ENCODE data around the gene CCDC18. TPM values are rescaled to one million over a fixed set of nuclear protein-coding genes. Genes with fewer than 3 reads are reported as not detected.
"Not testable (repeated sequence)": the region's sequence is repeated elsewhere in the genome, so short reads cannot be mapped to it uniquely, and the experiment has no call there.

Gene CCDC18
- total and polyA plus RNA-seq, 10 donors = 9.0 to 18.2 (median 11.2) TPM

DNA sequence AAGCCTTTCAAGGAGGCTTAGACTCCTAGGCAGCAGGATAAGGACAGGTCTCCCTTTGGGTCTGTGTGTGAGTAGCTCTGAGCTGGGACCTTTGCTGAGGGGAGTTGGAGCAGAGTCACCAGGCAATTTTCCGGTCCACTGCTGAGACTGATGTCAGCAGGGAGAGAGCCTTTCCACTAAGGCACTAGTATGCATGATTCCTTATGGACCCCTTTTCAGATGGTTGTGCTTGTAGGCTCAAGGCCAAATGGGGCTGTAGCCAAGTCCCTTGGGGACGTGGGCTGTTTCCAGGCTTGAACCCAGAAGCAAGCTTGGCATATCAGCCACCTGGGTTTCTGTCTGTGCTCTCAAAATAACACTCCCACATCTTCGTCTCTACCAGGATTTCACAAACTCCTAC is 73.0 kb downstream of the CCDC18 start:
- TF ChIP-seq, protein P1, sequence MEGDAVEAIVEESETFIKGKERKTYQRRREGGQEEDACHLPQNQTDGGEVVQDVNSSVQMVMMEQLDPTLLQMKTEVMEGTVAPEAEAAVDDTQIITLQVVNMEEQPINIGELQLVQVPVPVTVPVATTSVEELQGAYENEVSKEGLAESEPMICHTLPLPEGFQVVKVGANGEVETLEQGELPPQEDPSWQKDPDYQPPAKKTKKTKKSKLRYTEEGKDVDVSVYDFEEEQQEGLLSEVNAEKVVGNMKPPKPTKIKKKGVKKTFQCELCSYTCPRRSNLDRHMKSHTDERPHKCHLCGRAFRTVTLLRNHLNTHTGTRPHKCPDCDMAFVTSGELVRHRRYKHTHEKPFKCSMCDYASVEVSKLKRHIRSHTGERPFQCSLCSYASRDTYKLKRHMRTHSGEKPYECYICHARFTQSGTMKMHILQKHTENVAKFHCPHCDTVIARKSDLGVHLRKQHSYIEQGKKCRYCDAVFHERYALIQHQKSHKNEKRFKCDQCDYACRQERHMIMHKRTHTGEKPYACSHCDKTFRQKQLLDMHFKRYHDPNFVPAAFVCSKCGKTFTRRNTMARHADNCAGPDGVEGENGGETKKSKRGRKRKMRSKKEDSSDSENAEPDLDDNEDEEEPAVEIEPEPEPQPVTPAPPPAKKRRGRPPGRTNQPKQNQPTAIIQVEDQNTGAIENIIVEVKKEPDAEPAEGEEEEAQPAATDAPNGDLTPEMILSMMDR (IDR thresholded peaks at IDR 0.05 in 8 of 11, conservative IDR thresholded peaks at IDR 0.05 in 3 of 11) = no peak
- no peak for TF ChIP-seq POLR2AphosphoS5 (IDR thresholded peaks at IDR 0.05)
- no peak for TF ChIP-seq POLR2A (IDR thresholded peaks at IDR 0.05)
- Histone ChIP-seq H3K36me3 (peaks cover 0 to 66% (median 3%) of the 10 kb centered on the region in 6 donors), H3K27me3 (replicated peaks in 1 of 7) (no peaks in the 10 kb centered on the region), H3K9me3 (peaks cover 0 to 32% (median 21%) of the 10 kb centered on the region in 8 donors), H3K4me3 (no peak overlapping the region), H3K27ac (no peak overlapping the region), H3K4me1 (no peaks in the 10 kb centered on the region)
- DNase-seq = no peak
- 81 to 93% (median 87%) methylated on average over 3 of the region's 3 CpGs for WGBS, 5 donors
- intact Hi-C loops (cut with DNase I; ENCODE audit: low total_unique reads) = no loop called here

DNA sequence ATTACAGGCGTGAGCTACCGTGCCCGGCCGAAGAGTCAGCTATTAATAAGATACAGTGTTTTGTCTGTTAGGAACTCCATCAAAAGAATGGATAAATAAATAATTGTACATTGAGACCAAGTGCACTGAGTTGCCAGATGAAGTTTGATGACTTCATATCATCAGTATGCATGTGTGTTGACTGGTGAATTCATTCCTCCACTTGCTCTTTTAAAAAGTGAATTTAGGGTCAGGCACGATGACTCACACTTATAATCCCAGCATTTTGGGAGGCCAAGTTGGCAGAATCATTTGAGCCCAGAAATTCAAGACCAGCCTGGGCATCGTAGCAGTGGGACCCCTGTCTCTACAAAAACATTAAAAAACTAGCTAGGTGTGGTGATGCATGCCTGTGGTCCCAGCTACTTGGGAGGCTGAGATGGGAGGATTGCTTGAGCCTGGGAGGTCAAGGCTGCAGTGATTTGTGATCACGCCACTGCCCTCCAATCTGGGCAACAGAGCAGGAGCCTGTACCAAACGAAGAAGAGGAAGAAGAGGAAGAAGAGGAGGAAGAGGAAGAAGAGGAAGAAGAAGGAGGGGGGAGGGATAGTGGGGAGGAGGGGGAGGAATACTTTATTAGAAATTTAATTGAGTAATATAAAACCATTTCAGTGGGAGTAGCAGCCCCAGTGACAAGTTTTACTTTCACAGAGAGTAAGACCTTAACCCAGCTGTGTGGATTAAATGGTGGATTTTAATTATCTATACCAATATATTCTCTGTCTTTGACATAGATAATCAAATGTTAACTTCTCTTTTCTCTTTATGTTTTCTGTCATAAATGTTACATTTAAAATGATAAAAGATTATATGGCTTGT is 74.9 kb downstream of the CCDC18 start:
- no peak for TF ChIP-seq POLR2AphosphoS5 (IDR thresholded peaks at IDR 0.05)
- TF ChIP-seq, protein P1 (IDR thresholded peaks at IDR 0.05 in 8 of 11, conservative IDR thresholded peaks at IDR 0.05 in 3 of 11) = no peak

DNA sequence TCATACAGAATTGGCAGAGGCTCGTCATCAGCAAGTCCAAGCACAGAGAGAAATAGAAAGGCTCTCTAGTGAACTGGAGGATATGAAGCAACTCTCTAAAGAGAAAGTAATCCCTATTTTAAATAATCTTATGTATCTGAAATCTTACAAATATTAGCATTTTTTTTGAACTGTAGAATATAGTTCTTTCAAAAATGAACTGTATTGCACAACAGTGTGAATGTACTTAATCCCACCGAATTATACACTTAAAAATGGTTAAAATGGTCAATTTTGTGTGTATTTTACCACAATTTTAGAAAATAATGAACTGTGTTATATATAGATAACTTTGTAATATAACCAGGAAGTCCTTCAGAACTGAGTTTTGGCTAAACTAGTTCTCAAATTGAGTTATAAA is 75.9 kb downstream of the CCDC18 start:
- no peak for TF ChIP-seq POLR2AphosphoS5 (IDR thresholded peaks at IDR 0.05)
- TF ChIP-seq, protein P1 (IDR thresholded peaks at IDR 0.05 in 8 of 11, conservative IDR thresholded peaks at IDR 0.05 in 3 of 11) = no peak
- no peak for TF ChIP-seq POLR2A (IDR thresholded peaks at IDR 0.05)
- Histone ChIP-seq H3K27me3 (replicated peaks in 1 of 7) (no peaks in the 10 kb centered on the region), H3K4me3 (no peak overlapping the region), H3K36me3 (peaks cover 0 to 81% (median 7%) of the 10 kb centered on the region in 6 donors), H3K9me3 (peaks cover 0 to 31% (median 22%) of the 10 kb centered on the region in 8 donors), H3K27ac (no peak overlapping the region), H3K4me1 (no peaks in the 10 kb centered on the region)
- intact Hi-C loops (cut with DNase I; ENCODE audit: low total_unique reads) = no loop called here
- DNase-seq = no peak
- 88 to 97% (median 92%) methylated on average over 2 of the region's 2 CpGs for WGBS, 5 donors

More for the DNA sequence above, 74.9 kb downstream of the CCDC18 start:
- peaks cover 0 to 76% (median 7%) of the 10 kb centered on the region in 6 donors for H3K36me3 ChIP-seq
- intact Hi-C loops (cut with DNase I; ENCODE audit: low total_unique reads) = no loop called here
- no peak overlapping the region for H3K4me3 ChIP-seq
- DNase-seq = no peak
- H3K9me3 ChIP-seq = peaks cover 0 to 31% (median 21%) of the 10 kb centered on the region in 8 donors
- no peaks in the 10 kb centered on the region for H3K27me3 ChIP-seq (replicated peaks in 1 of 7)
- no peak overlapping the region for H3K27ac ChIP-seq
- no peaks in the 10 kb centered on the region for H3K4me1 ChIP-seq
- whole genome bisulfite sequencing, 5 donors = 85 to 94% (median 91%) methylated on average over 8 of the region's 8 CpGs

DNA sequence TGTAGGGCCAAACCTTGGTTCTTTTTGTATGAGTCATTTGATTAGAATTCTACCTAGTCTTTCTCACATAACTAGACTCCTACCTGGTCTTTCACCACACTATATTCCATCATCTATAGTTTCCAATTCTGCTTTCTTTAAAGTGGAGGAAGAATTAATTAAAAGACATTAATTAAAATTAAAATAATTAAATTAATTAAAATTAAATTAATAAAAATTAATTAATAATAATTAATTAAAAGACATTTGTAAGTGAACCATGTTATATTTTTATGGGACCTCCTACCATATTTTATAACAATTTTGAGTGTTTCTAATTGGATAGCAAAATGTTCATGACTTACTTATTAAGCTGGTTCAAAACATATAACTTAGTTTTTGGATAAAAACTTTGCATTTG is 77.4 kb downstream of the CCDC18 start:
- Histone ChIP-seq H3K4me3 (no peak overlapping the region), H3K27me3 (replicated peaks in 1 of 7) (no peaks in the 10 kb centered on the region), H3K27ac (no peak overlapping the region), H3K4me1 (no peaks in the 10 kb centered on the region), H3K9me3 (peaks cover 4 to 31% (median 22%) of the 10 kb centered on the region in 8 donors), H3K36me3 (peaks cover 0 to 81% (median 14%) of the 10 kb centered on the region in 6 donors)
- no peak for DNase-seq
- intact Hi-C loops (cut with DNase I; ENCODE audit: low total_unique reads) = no loop called here
- TF ChIP-seq, protein P1 (IDR thresholded peaks at IDR 0.05 in 8 of 11, conservative IDR thresholded peaks at IDR 0.05 in 3 of 11) = no peak
- TF ChIP-seq POLR2AphosphoS5 (IDR thresholded peaks at IDR 0.05) (no peak), POLR2A (IDR thresholded peaks at IDR 0.05) (no peak)

DNA sequence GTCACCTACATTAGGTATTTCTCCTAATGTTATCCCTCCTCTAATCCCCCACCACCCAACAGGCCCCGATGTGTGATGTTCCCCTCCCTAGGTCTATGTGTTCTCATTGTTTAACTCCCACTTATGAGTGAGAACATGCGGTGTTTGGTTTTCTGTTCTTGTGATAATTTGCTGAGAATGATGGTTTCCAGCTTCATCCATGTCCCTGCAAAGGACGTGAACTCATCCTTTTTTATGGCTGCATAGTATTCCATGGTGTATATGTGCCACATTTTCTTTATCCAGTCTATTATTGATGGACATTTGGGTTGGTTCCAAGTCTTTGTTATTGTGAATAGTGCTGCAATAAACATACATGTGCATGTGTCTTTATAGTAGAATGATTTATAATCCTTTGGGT is 80.2 kb downstream of the CCDC18 start:
- H3K4me1 ChIP-seq; intact Hi-C loops (cut with DNase I; ENCODE audit: low total_unique reads); DNase-seq; H3K4me3 ChIP-seq; H3K27me3 ChIP-seq (replicated peaks in 1 of 7); H3K27ac ChIP-seq: not testable (repeated sequence)
- 96 to 100% (median 98%) methylated on average over 3 of the region's 3 CpGs for WGBS, 5 donors
- Histone ChIP-seq H3K36me3 (peaks cover 0 to 85% (median 24%) of the 10 kb centered on the region in 6 donors), H3K9me3 (peaks cover 7 to 37% (median 28%) of the 10 kb centered on the region in 8 donors)

All from spleen (tissue), 11 donors.